ENCODE results near the gene AP3B1. TPM values are rescaled to one million over a fixed set of nuclear protein-coding genes. Genes with fewer than 3 reads are reported as not detected.

The AP3B1 gene
- total and polyA plus RNA-seq, 2 experiments from 2014 or later = 29.4 to 41.4 TPM

DNA sequence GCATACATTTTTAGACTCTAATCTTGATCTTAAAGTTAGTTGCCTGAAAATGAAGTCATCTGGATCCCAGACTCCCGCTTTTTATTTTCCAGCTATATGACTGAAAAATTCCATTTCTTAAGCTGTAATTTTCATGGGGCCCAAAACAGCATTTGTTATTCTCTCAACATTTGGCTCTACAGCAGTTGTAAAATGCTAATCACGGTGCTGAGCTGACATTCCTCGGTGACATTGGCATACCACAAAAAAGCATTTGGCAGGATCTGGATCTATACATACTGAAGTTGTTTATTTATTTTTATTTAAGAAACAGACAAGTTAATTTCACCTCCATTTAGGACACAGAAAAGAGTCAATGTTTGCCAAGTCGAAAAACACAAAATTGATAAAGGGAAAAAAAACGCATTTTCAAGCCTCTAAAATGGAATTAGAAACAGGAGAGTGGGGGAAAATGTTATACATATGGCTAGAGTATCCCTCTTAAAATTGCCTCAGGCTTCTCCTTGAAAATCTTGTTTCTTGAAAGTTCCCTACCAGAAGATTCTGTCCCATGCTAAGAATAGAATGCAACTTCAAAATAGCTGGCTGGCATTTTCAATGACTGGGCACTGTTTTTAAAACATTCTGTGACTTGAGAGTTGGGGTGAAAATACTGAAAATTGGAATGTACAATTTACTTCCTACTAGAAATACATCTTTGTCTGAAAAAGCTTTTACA is 310.9 kb downstream of the AP3B1 start:
- H4K20me1 ChIP-seq (ENCODE audit: insufficient read depth, poor library complexity, severe bottlenecking) = no peaks in the 10 kb centered on the region
- H3K4me3 ChIP-seq = no peak overlapping the region
- no peak for TF ChIP-seq EZH2phosphoT487 (IDR thresholded peaks at IDR 0.05; ENCODE audit: low read depth, severe bottlenecking, unreplicated experiment)
- TF ChIP-seq, protein P1, sequence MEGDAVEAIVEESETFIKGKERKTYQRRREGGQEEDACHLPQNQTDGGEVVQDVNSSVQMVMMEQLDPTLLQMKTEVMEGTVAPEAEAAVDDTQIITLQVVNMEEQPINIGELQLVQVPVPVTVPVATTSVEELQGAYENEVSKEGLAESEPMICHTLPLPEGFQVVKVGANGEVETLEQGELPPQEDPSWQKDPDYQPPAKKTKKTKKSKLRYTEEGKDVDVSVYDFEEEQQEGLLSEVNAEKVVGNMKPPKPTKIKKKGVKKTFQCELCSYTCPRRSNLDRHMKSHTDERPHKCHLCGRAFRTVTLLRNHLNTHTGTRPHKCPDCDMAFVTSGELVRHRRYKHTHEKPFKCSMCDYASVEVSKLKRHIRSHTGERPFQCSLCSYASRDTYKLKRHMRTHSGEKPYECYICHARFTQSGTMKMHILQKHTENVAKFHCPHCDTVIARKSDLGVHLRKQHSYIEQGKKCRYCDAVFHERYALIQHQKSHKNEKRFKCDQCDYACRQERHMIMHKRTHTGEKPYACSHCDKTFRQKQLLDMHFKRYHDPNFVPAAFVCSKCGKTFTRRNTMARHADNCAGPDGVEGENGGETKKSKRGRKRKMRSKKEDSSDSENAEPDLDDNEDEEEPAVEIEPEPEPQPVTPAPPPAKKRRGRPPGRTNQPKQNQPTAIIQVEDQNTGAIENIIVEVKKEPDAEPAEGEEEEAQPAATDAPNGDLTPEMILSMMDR (IDR thresholded peaks at IDR 0.05; ENCODE audit: poor library complexity) = no peak
- no peak for TF ChIP-seq EZH2 (IDR thresholded peaks at IDR 0.05; ENCODE audit: borderline replicate concordance)
- WGBS (ENCODE audit: low lambda C conversion rate, missing lambda C conversion rate) = 54% methylated on average over 5 of the region's 5 CpGs
- H3K4me2 ChIP-seq = no peak overlapping the region
- no peaks in the 10 kb centered on the region for H3K79me2 ChIP-seq
- H3K9me3 ChIP-seq (ENCODE audit: low read depth) = no peaks in the 10 kb centered on the region
- H3K36me3 ChIP-seq (replicated peaks; ENCODE audit: insufficient read depth, low read depth) = no peaks in the 10 kb centered on the region
- H3K4me1 ChIP-seq (ENCODE audit: insufficient read depth) = peaks cover 11% of the 10 kb centered on the region
- H3K27ac ChIP-seq = no peak overlapping the region
- no peaks in the 10 kb centered on the region for H3K9me2 ChIP-seq (replicated peaks; ENCODE audit: insufficient read depth)
- no peak overlapping the region for H2AFZ ChIP-seq
- H3K27me3 ChIP-seq = peaks cover 5% of the 10 kb centered on the region
- no peak for DNase-seq (ENCODE audit: low spot score)

DNA sequence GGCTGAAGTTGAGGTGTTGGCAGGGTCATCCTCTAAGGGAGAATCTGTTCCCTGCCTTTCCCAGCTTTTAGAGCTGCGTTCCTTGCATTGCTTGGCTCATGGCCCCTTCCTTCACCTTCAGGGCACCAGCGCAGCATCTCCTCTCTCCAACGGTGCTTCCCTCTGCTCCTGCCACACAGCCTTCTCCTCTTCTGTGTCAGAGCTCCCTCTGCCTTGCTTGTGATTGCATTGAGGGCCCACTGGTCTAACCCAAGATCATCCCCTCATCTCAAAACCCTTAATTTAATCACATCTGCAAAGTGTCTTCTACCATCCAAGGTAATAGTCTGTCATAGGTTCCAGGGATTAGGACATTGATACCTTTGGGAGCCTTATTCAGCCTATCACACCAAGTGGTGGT is 312.7 kb downstream of the AP3B1 start:
- WGBS (ENCODE audit: low lambda C conversion rate, missing lambda C conversion rate) = 71% methylated on average over 3 of the region's 3 CpGs
- TF ChIP-seq EZH2phosphoT487 (IDR thresholded peaks at IDR 0.05; ENCODE audit: low read depth, severe bottlenecking, unreplicated experiment) (no peak), EZH2 (IDR thresholded peaks at IDR 0.05; ENCODE audit: borderline replicate concordance) (no peak)
- TF ChIP-seq, protein P1 (IDR thresholded peaks at IDR 0.05; ENCODE audit: poor library complexity) = no peak

DNA sequence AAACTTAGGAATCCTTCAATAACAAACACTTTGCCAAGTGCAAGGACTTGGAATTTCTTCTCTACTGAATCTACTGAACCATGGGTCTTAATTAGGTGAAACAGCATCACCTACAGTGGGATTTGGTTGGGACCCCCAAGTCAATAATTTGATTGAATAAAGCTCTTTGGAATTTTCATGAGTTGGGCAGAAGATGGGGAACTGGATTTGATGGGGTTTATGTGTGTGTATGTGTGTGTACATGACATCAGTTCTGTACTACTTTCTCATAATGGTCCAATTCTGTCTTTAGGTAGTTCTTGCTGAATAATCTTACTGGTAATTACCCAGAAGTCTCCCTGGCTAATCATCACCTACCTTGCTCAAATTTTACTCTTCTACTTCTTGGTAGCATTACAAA is 319.9 kb downstream of the AP3B1 start:
- Histone ChIP-seq H3K4me3 (no peak overlapping the region), H3K27me3 (peaks cover 67% of the 10 kb centered on the region), H3K79me2 (no peaks in the 10 kb centered on the region), H3K36me3 (replicated peaks; ENCODE audit: insufficient read depth, low read depth) (no peaks in the 10 kb centered on the region), H3K27ac (no peak overlapping the region), H2AFZ (no peak overlapping the region), H4K20me1 (ENCODE audit: insufficient read depth, poor library complexity, severe bottlenecking) (no peaks in the 10 kb centered on the region), H3K4me2 (no peak overlapping the region), H3K9me3 (ENCODE audit: low read depth) (no peaks in the 10 kb centered on the region), H3K4me1 (ENCODE audit: insufficient read depth) (peaks cover 13% of the 10 kb centered on the region), H3K9me2 (replicated peaks; ENCODE audit: insufficient read depth) (no peaks in the 10 kb centered on the region)
- TF ChIP-seq EZH2phosphoT487 (IDR thresholded peaks at IDR 0.05; ENCODE audit: low read depth, severe bottlenecking, unreplicated experiment) = no peak
- TF ChIP-seq EZH2 (IDR thresholded peaks at IDR 0.05; ENCODE audit: borderline replicate concordance) = no peak
- TF ChIP-seq, protein P1 (IDR thresholded peaks at IDR 0.05; ENCODE audit: poor library complexity) = no peak
- DNase-seq (ENCODE audit: low spot score) = no peak

More for the DNA sequence above, 312.7 kb downstream of the AP3B1 start:
- H3K4me1 ChIP-seq (ENCODE audit: insufficient read depth) = peaks cover 11% of the 10 kb centered on the region
- peaks cover 5% of the 10 kb centered on the region for H3K27me3 ChIP-seq
- H3K9me3 ChIP-seq (ENCODE audit: low read depth) = no peaks in the 10 kb centered on the region
- DNase-seq (ENCODE audit: low spot score) = no peak
- H3K4me2 ChIP-seq = no peak overlapping the region
- no peaks in the 10 kb centered on the region for H3K79me2 ChIP-seq
- H4K20me1 ChIP-seq (ENCODE audit: insufficient read depth, poor library complexity, severe bottlenecking) = no peaks in the 10 kb centered on the region
- no peaks in the 10 kb centered on the region for H3K9me2 ChIP-seq (replicated peaks; ENCODE audit: insufficient read depth)
- H3K27ac ChIP-seq = no peak overlapping the region
- no peak overlapping the region for H2AFZ ChIP-seq
- H3K4me3 ChIP-seq = no peak overlapping the region
- no peaks in the 10 kb centered on the region for H3K36me3 ChIP-seq (replicated peaks; ENCODE audit: insufficient read depth, low read depth)
